IMR-90 (cell line): ENCODE results near the gene LHX5.

Experiments
- BHLHE40 ChIP-seq: fragments of 150-350 bp; IDR thresholded peaks from 2 replicates; pipeline ENCODE4 v1.6.1; 2016; ENCODE audit warnings: mild to moderate bottlenecking, low read depth, low read length
- CEBPB ChIP-seq: IDR thresholded peaks from 2 replicates; pipeline ENCODE4 v1.6.1; 2012; ENCODE audit warnings: low read depth, low read length, improper control_type of control experiment
- ELK1 ChIP-seq: fragments of 150-350 bp; IDR thresholded peaks from 2 replicates; pipeline ENCODE4 v1.6.1; 2016; ENCODE audit warnings: low read depth, mild to moderate bottlenecking, low read length, moderate library complexity, borderline replicate concordance
- FOS ChIP-seq: fragments of 150-350 bp; IDR thresholded peaks from 2 replicates; pipeline ENCODE4 v1.6.1; 2016; ENCODE audit warnings: low read depth, low read length
- MAFK ChIP-seq: IDR thresholded peaks from 2 replicates; pipeline ENCODE4 v1.6.1; 2012; ENCODE audit warnings: low read depth, low read length, improper control_type of control experiment
- MXI1 ChIP-seq: IDR thresholded peaks from 2 replicates; pipeline ENCODE4 v1.6.1; 2012; ENCODE audit warnings: low read depth, mild to moderate bottlenecking, low read length, moderate library complexity, borderline replicate concordance
- POLR2A ChIP-seq: IDR thresholded peaks from 2 replicates; pipeline ENCODE4 v1.6.1; 2012; ENCODE audit warnings: mild to moderate bottlenecking, low read depth, low read length
- RAD21 ChIP-seq: IDR thresholded peaks from 2 replicates; pipeline ENCODE4 v1.6.1; 2012; ENCODE audit warnings: low read length, improper control_type of control experiment
- RCOR1 ChIP-seq: IDR thresholded peaks from 2 replicates; pipeline ENCODE4 v1.6.1; 2012; ENCODE audit warnings: mild to moderate bottlenecking, low read length, improper control_type of control experiment; ENCODE audit not compliant: insufficient replicate concordance
- RFX5 ChIP-seq: IDR thresholded peaks from 2 replicates; pipeline ENCODE4 v1.8.0; 2012; ENCODE audit warnings: low read depth, mild to moderate bottlenecking, low read length, moderate library complexity
- SMC3 ChIP-seq: fragments of 150-350 bp; IDR thresholded peaks from 2 replicates; pipeline ENCODE4 v1.6.1; 2016; ENCODE audit warnings: low read depth, mild to moderate bottlenecking, antibody characterized with exemption, low read length, moderate library complexity
- TF ChIP-seq, protein P1 (sequence below): conservative IDR thresholded peaks from 2 replicates; pipeline ENCODE4 v1.5.1; 2012; ENCODE audit warnings: mild to moderate bottlenecking, low read depth, low read length, improper control_type of control experiment
- TF ChIP-seq, protein P2 (sequence below): fragments of 150-350 bp; IDR thresholded peaks from 2 replicates; pipeline ENCODE4 v1.6.1; 2017; ENCODE audit warnings: mild to moderate bottlenecking, antibody characterized with exemption, low read length, low read depth

DNA sequence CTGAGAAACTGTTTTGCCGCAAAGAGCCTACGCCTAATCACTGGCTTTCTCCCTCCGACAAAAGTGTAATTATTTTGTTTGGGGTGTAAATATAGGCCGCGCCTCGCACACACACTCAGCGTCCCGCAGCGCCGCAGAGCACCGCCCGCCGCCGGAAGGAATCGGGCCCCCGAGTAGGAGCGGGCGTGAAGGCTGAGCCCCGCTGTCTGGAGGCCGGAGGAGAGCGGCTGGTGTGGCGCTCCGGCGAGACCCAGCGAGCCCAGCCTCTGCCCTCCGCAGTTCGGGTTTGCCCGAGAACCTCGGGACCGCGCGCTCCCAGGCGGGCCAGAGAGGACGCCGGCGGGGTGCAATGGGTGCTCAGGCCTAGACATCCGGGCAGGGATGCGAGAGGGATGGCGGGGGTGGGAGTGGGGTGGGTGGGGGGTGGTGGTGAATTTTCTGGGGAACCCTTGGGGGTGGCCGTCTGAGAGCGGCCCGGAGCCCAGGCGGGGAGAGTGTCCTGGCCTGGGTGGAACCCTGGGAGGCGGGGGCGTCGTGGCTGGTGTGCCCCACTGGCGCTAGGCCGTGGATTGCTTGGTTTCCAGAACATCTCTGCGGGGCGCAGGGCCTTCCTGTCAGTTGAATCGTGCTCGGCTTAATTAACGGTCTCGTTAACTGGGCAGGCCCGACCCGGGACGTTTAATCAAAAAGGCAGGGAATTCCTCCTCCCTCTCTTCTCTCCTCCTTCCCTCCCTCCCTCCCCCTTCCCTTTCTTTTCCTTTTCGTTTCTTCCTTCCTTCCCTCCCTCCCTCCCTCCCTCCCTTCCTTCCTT, 4.7 kb upstream of the LHX5 start:
- TF ChIP-seq, protein P1, sequence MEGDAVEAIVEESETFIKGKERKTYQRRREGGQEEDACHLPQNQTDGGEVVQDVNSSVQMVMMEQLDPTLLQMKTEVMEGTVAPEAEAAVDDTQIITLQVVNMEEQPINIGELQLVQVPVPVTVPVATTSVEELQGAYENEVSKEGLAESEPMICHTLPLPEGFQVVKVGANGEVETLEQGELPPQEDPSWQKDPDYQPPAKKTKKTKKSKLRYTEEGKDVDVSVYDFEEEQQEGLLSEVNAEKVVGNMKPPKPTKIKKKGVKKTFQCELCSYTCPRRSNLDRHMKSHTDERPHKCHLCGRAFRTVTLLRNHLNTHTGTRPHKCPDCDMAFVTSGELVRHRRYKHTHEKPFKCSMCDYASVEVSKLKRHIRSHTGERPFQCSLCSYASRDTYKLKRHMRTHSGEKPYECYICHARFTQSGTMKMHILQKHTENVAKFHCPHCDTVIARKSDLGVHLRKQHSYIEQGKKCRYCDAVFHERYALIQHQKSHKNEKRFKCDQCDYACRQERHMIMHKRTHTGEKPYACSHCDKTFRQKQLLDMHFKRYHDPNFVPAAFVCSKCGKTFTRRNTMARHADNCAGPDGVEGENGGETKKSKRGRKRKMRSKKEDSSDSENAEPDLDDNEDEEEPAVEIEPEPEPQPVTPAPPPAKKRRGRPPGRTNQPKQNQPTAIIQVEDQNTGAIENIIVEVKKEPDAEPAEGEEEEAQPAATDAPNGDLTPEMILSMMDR, result no peak
- no peak for TF ChIP-seq POLR2A
- no peak for TF ChIP-seq RCOR1
- TF ChIP-seq RAD21, result no peak
- TF ChIP-seq RFX5, result no peak
- TF ChIP-seq MAFK, result no peak
- TF ChIP-seq MXI1, result no peak
- TF ChIP-seq, protein P2, sequence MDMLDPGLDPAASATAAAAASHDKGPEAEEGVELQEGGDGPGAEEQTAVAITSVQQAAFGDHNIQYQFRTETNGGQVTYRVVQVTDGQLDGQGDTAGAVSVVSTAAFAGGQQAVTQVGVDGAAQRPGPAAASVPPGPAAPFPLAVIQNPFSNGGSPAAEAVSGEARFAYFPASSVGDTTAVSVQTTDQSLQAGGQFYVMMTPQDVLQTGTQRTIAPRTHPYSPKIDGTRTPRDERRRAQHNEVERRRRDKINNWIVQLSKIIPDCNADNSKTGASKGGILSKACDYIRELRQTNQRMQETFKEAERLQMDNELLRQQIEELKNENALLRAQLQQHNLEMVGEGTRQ, result no peak
- TF ChIP-seq ELK1, result no peak
- TF ChIP-seq CEBPB, result no peak
- no peak for TF ChIP-seq FOS
- TF ChIP-seq SMC3, result no peak
- TF ChIP-seq BHLHE40, result no peak
